ENCODE measurements around the gene ZNF22. TPM values are rescaled to one million over a fixed set of nuclear protein-coding genes. Genes with fewer than 3 reads are reported as not detected.

ZNF22 gene
- total and polyA plus RNA-seq, 2 of the 8 experiments (the other 6 are each of a cell fraction or from before 2014, with no cell fraction given): 18.2 to 45.2 TPM

DNA sequence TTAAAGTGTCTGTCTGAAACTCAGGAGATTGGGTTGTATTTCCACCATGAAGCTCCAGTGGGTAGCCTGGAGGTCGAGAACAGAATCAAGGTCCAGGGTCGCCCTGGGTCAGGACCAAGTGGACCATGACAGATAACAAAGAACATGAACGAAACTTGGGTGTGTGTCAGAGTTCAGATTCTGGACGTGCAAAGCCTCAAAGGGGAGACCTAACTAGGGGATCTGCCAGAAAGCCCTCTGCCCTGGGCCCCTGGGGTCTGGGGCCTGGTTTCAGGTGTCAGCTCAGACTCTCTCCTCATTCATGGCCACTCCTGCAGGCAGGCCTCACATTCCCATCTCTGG is 39.5 kb upstream of the ZNF22 start (continued):
- no peak for TF ChIP-seq NANOG (IDR thresholded peaks at IDR 0.05; ENCODE audit: insufficient read depth, low read depth, low read length, poor library complexity, severe bottlenecking)
- TF ChIP-seq SIRT6 (IDR thresholded peaks at IDR 0.05; ENCODE audit: low read length): no peak
- no peak for TF ChIP-seq TAF7 (optimal IDR thresholded peaks at IDR 0.05; ENCODE audit: borderline replicate concordance, low read depth, low read length)
- TF ChIP-seq SP1 (IDR thresholded peaks at IDR 0.05; ENCODE audit: low read depth, low read length): no peak
- no peak for TF ChIP-seq HDAC2 (IDR thresholded peaks at IDR 0.05; ENCODE audit: borderline replicate concordance in 1 of 2, low read depth in 2 of 2, low read length in 2 of 2)
- TF ChIP-seq EZH2 (IDR thresholded peaks at IDR 0.05; ENCODE audit: low read depth, low read length, severe bottlenecking): no peak
